Activated CD4-positive, alpha-beta T cell treated with anti-CD3 and anti-CD28 coated beads, Interleukin-2, amount 10 ng/mL, durations not matched to agents 7 days and 5 days (primary cell): ENCODE measurements around the gene GRM3. TPM values are rescaled to one million over a fixed set of nuclear protein-coding genes. Genes with fewer than 3 reads are reported as not detected.

Experiments used
- CTCF ChIA-PET: fragments of 350-600 bp; sonication (Branson Sonifier 250); formaldehyde crosslinking; loops from one replicate; lab custom pipeline; 2021; ENCODE audit warnings: antibody characterized with exemption; lab: Charles Lee
- POLR2A ChIA-PET: fragments of 350-600 bp; sonication (Branson Sonifier 250); formaldehyde crosslinking; loops from one replicate; lab custom pipeline; 2021; ENCODE audit warnings: antibody characterized with exemption; lab: Charles Lee
- DNase-seq: peaks from one replicate; pipeline ENCODE4 v3.0.0-alpha.2; 2020
- H3K27ac Mint-ChIP-seq: one replicate; pipeline ENCODE4 v1.8.0; 2021; ENCODE audit warnings: mild to moderate bottlenecking, moderate library complexity, mixed read lengths
- H3K27me3 Mint-ChIP-seq: one replicate; pipeline ENCODE4 v1.8.0; 2021; ENCODE audit warnings: mixed read lengths
- H3K36me3 Mint-ChIP-seq: one replicate; pipeline ENCODE4 v1.8.0; 2021; ENCODE audit warnings: low read depth, mixed read lengths
- H3K4me1 Mint-ChIP-seq: one replicate; pipeline ENCODE4 v1.8.0; 2021; ENCODE audit warnings: mixed read lengths
- H3K4me3 Mint-ChIP-seq: one replicate; pipeline ENCODE4 v1.8.0; 2021; ENCODE audit warnings: mild to moderate bottlenecking, moderate library complexity, mixed read lengths
- H3K9me3 Mint-ChIP-seq: one replicate; pipeline ENCODE4 v1.8.0; 2021; ENCODE audit warnings: mixed read lengths
- total RNA-seq, 2 experiments: library from RNA; stranded (reverse); gene quantifications; one replicate each; pipeline ENCODE4 v1.2.3, GENCODE V29; 2021

Gene GRM3
- total RNA-seq, 2 experiments from 2014 or later, result not detected

DNA sequence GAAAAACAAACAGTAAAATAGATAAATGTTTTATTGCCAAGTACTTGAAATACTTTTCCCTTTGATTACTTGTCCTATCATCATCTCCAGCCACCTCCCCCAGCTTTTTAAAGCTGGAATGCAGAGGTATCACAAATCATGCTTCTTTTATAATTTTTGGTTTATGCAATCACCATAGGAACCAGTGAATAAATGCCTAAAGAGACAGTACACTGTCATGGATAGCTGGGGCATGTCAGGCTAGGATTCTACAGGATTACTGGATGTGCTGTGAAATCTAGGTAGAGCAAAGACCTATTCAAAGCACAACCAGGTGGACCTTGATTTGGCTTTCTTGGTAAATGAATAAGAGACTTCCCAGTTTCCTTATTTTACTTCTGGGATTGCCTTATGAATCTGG lies 257.2 kb downstream of the GRM3 start:
- ChIA-PET CTCF (no interaction called here), POLR2A (no interaction called here)
- Mint-ChIP-seq H3K36me3 (no peaks in the 10 kb centered on the region), H3K27ac (no peak overlapping the region), H3K4me1 (no peaks in the 10 kb centered on the region), H3K27me3 (peaks cover 6% of the 10 kb centered on the region), H3K4me3 (no peak overlapping the region), H3K9me3 (no peaks in the 10 kb centered on the region)
- no peak for DNase-seq

DNA sequence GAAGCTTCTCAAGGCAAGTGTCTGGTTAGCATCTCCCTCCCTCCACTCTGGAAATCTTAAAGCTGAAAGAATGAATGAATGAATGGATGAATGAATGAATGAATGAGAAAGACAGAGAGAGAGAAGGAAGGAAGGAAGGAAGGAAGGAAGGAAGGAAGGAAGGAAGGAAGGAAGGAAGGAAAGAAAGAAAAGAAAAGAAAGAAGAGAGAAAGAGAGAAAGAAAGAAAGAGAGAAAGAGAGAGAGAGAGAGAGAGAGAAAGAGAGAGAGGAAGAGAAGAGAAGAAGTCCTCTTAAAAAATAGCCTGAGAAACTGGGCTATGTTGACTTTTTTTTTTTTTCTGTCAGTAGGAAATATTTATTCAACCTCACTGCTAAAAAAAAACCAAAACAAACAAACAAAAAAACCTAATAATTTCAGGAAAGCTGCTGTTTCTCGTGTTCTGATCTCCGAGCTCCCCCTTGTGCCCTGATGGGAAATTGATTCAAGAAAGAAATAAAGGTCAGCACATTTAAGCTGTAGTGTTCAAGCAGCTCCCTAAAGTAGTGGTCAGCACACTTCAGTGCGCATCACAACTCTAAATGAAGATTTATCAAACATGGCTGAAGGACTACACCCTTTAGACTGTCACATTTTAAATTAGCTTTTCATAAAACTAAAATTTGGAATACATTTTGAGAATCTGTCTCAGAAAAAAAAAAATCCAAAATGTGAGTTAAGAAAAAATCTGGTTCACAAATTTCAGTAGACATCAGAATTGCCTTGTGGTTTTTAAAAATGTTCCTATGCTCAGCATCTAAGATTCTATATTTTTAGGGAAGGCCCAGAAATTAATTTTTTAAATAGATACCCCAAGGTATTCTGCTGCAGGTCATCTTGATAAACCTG lies 261.5 kb downstream of the GRM3 start:
- Mint-ChIP-seq H3K9me3 (no peaks in the 10 kb centered on the region), H3K4me1 (no peaks in the 10 kb centered on the region), H3K4me3 (no peak overlapping the region), H3K27ac (no peak overlapping the region), H3K36me3 (no peaks in the 10 kb centered on the region), H3K27me3 (no peaks in the 10 kb centered on the region)
- DNase-seq, result no peak
- CTCF ChIA-PET, result interaction anchor here (0.5 to 0.7 kb wide), 4 partner anchors 116 to 1341 kb away, joined by 3 to 9 read pairs (median 3); no protein-coding TSS in a partner anchor
- POLR2A ChIA-PET, result no interaction called here

DNA sequence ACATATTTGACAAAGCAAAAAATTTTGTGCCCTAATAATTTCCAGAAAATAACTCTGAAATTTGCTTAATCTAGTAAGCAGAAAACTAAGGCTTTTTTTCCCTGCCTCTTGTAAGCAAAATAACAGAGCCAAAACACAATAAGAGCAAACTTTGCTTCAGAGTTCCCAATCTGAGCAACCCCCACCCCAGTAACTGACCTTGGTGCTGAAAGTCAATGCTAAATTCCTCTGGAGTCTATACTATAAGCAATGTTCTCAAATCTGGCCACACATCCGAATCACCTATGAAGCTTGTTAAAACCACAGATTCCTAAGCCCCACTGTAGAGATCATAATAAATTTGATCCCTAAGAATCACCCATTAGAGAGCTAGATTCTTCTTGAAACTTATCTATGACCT lies 265.2 kb downstream of the GRM3 start:
- no peak overlapping the region for H3K4me3 Mint-ChIP-seq
- no peaks in the 10 kb centered on the region for H3K9me3 Mint-ChIP-seq
- CTCF ChIA-PET, result no interaction called here
- no peaks in the 10 kb centered on the region for H3K27me3 Mint-ChIP-seq
- H3K4me1 Mint-ChIP-seq, result no peaks in the 10 kb centered on the region
- H3K27ac Mint-ChIP-seq, result no peak overlapping the region
- DNase-seq, result no peak
- POLR2A ChIA-PET, result no interaction called here
- no peaks in the 10 kb centered on the region for H3K36me3 Mint-ChIP-seq

GRCh38 chr7:86911659-86912058 lies 267.9 kb downstream of the GRM3 start:
- Mint-ChIP-seq H3K9me3 (no peaks in the 10 kb centered on the region), H3K4me3 (no peak overlapping the region), H3K36me3 (no peaks in the 10 kb centered on the region), H3K4me1 (no peaks in the 10 kb centered on the region), H3K27ac (no peak overlapping the region), H3K27me3 (no peaks in the 10 kb centered on the region)
- ChIA-PET POLR2A (no interaction called here), CTCF (no interaction called here)
- no peak for DNase-seq

- CTCF ChIA-PET, result no interaction called here
- H3K4me1 Mint-ChIP-seq, result no peaks in the 10 kb centered on the region
- H3K27me3 Mint-ChIP-seq, result no peaks in the 10 kb centered on the region
- H3K36me3 Mint-ChIP-seq, result no peaks in the 10 kb centered on the region
- H3K4me3 Mint-ChIP-seq, result no peak overlapping the region
- H3K9me3 Mint-ChIP-seq, result no peaks in the 10 kb centered on the region
- no peak overlapping the region for H3K27ac Mint-ChIP-seq
- DNase-seq, result no peak
- POLR2A ChIA-PET, result no interaction called here
Observed at GRCh38 chr7:86913709-86914108, 270.0 kb downstream of the GRM3 start.
